H1 (cell line): ENCODE data around the gene ZCCHC9. TPM values are rescaled to one million over a fixed set of nuclear protein-coding genes. Genes with fewer than 3 reads are reported as not detected.

Experiments
- CTCF ChIA-PET: fragments of 300-600 bp; sonication (Branson Sonifier 250); formaldehyde crosslinking; loops from one replicate; lab custom pipeline; 2021; ENCODE audit not compliant: partially characterized antibody; lab: Charles Lee
- POLR2A ChIA-PET: fragments of 300-600 bp; sonication (Branson Sonifier 250); formaldehyde crosslinking; loops from one replicate; lab custom pipeline; 2021; ENCODE audit warnings: inconsistent platforms; ENCODE audit not compliant: partially characterized antibody; lab: Charles Lee
- DNase-seq, 2 experiments: peaks; one replicate each; pipeline versions ENCODE4 v3.0.0 to v3.0.0-alpha.2; 2010 to 2022; ENCODE audit warnings: low spot score in 2 of 2, low read depth in 1 of 2, mixed read lengths in 1 of 2
- FAIRE-seq: peaks from 2 replicates; lab custom pipeline; 2011; peaks lifted over from hg19 to GRCh38; lab: Jason Lieb, UNC
- H2AFZ ChIP-seq: 2 replicates; pipeline ENCODE4 v1.8.1; 2012; ENCODE audit warnings: low read length, inconsistent platforms
- H2AK5ac ChIP-seq: 2 replicates; pipeline ENCODE4 v1.6.1; 2013; ENCODE audit warnings: low read depth, low read length
- H2BK120ac ChIP-seq: replicated peaks from 2 replicates; pipeline ENCODE3; 2013; ENCODE audit warnings: low read depth, low read length, inconsistent platforms
- H2BK12ac ChIP-seq: 2 replicates; pipeline ENCODE4 v1.6.1; 2013; ENCODE audit warnings: low read depth, low read length
- H2BK15ac ChIP-seq: 2 replicates; pipeline ENCODE4 v1.6.1; 2013; ENCODE audit warnings: low read length
- H2BK20ac ChIP-seq: 2 replicates; pipeline ENCODE4 v1.6.1; 2013; ENCODE audit warnings: low read length
- H2BK5ac ChIP-seq: 2 replicates; pipeline ENCODE4 v1.6.1; 2013; ENCODE audit warnings: low read depth, low read length
- H3K14ac ChIP-seq: 2 replicates; pipeline ENCODE4 v1.6.1; 2013; ENCODE audit warnings: inconsistent platforms; ENCODE audit not compliant: insufficient read length
- H3K18ac ChIP-seq: 2 replicates; pipeline ENCODE4 v1.6.1; 2013; ENCODE audit warnings: low read length; ENCODE audit errors: extremely low read depth
- H3K23ac ChIP-seq: 2 replicates; pipeline ENCODE4 v1.6.1; 2013; ENCODE audit warnings: inconsistent platforms; ENCODE audit not compliant: insufficient read length
- H3K23me2 ChIP-seq: 2 replicates; pipeline ENCODE4 v1.6.1; 2013; ENCODE audit warnings: low read depth, low read length
- H3K27ac ChIP-seq: 2 replicates; pipeline ENCODE4 v1.6.1; 2011; ENCODE audit warnings: low read depth, low read length, inconsistent platforms
- H3K27me3 ChIP-seq, 4 experiments: replicated peaks in 1 of 4; 1 replicate in 1 of 4; 2 replicates in 3 of 4; pipeline versions ENCODE4 v1.6.1 to v1.8.1; 2011 to 2013; ENCODE audit warnings: low read length in 3 of 4, mild to moderate bottlenecking in 3 of 4, inconsistent platforms in 2 of 4, mixed read lengths in 2 of 4, moderate library complexity in 1 of 4; ENCODE audit not compliant: control insufficient read depth in 3 of 4, insufficient read depth in 3 of 4; ENCODE audit errors: extremely low read depth in 1 of 4
- H3K36me3 ChIP-seq, 4 experiments: 2 replicates each; pipeline versions ENCODE4 v1.6.1 to v1.8.1; 2011 to 2013; ENCODE audit warnings: mild to moderate bottlenecking in 4 of 4, low read length in 3 of 4, moderate library complexity in 2 of 4, control low read depth in 1 of 4, inconsistent platforms in 1 of 4; ENCODE audit not compliant: insufficient read depth in 4 of 4, control insufficient read depth in 2 of 4
- H3K4ac ChIP-seq: replicated peaks from 2 replicates; pipeline ENCODE3; 2013; ENCODE audit warnings: low read length, low read depth, mixed read lengths, inconsistent platforms; ENCODE audit not compliant: insufficient read length
- H3K4me1 ChIP-seq, 4 experiments: replicated peaks in 1 of 4; 1 replicate in 1 of 4; 2 replicates in 3 of 4; pipeline versions ENCODE4 v1.6.1 to v1.8.1; 2011 to 2013; ENCODE audit warnings: low read length in 3 of 4, inconsistent platforms in 2 of 4, mixed read lengths in 1 of 4; ENCODE audit not compliant: insufficient read depth in 4 of 4, control insufficient read depth in 3 of 4
- H3K4me2 ChIP-seq, 2 experiments: 2 replicates each; pipeline versions ENCODE4 v1.6.1 to v1.8.1; 2011 to 2013; ENCODE audit warnings: low read depth in 2 of 2, low read length in 2 of 2, control low read depth in 1 of 2, inconsistent platforms in 1 of 2, mild to moderate bottlenecking in 1 of 2; ENCODE audit not compliant: insufficient read depth in 1 of 2
- H3K4me3 ChIP-seq, 4 experiments: fragments of 200-600, 300-600 bp in 1 of 4; sonication (generic), shearing (Covaris generic), sonication (Bioruptor Twin) in 1 of 4; 2 replicates each; pipeline versions ENCODE4 v1.5.1 to v1.8.1; 2011 to 2016; ENCODE audit warnings: low read length in 4 of 4, low read depth in 3 of 4, control low read depth in 2 of 4, inconsistent platforms in 2 of 4, mild to moderate bottlenecking in 2 of 4, mixed read lengths in 1 of 4, moderate library complexity in 1 of 4; ENCODE audit not compliant: insufficient read depth in 2 of 4; ENCODE audit errors: extremely low read depth in 1 of 4
- H3K56ac ChIP-seq: replicated peaks from 2 replicates; pipeline ENCODE3; 2013; ENCODE audit warnings: low read depth, mild to moderate bottlenecking, mixed read lengths, low read length, inconsistent platforms; ENCODE audit not compliant: insufficient read length
- H3K79me1 ChIP-seq: 2 replicates; pipeline ENCODE4 v1.6.1; 2013; ENCODE audit warnings: low read depth, low read length, control low read depth
- H3K79me2 ChIP-seq, 2 experiments: 2 replicates each; pipeline versions ENCODE4 v1.6.1 to v1.8.1; 2012 to 2013; ENCODE audit warnings: low read length in 2 of 2, mild to moderate bottlenecking in 2 of 2, inconsistent platforms in 1 of 2; ENCODE audit not compliant: insufficient read depth in 2 of 2, control insufficient read depth in 1 of 2
- H3K9ac ChIP-seq, 4 experiments: replicated peaks in 1 of 4; 1 replicate in 1 of 4; 2 replicates in 3 of 4; pipeline versions ENCODE4 v1.6.1 to v1.8.1; 2011 to 2013; ENCODE audit warnings: low read depth in 3 of 4, low read length in 3 of 4, control low read depth in 2 of 4, mild to moderate bottlenecking in 2 of 4, moderate library complexity in 2 of 4, inconsistent platforms in 1 of 4; ENCODE audit errors: extremely low read depth in 1 of 4
- H3K9me3 ChIP-seq, 2 experiments: 2 replicates each; pipeline versions ENCODE4 v1.6.1 to v1.8.1; 2012 to 2013; ENCODE audit warnings: mild to moderate bottlenecking in 2 of 2, moderate library complexity in 2 of 2, control low read depth in 1 of 2, inconsistent platforms in 1 of 2, low read depth in 1 of 2, low read length in 1 of 2, mixed read lengths in 1 of 2; ENCODE audit not compliant: insufficient read depth in 2 of 2
- H4K20me1 ChIP-seq, 2 experiments: replicated peaks in 1 of 2; 2 replicates each; pipeline versions ENCODE3 to v1.8.1; 2011 to 2013; ENCODE audit warnings: inconsistent platforms in 2 of 2, low read length in 2 of 2, mild to moderate bottlenecking in 1 of 2; ENCODE audit not compliant: insufficient read depth in 2 of 2, control insufficient read depth in 1 of 2
- H4K5ac ChIP-seq: 2 replicates; pipeline ENCODE4 v1.6.1; 2013; ENCODE audit warnings: low read length, low read depth, mixed read lengths, inconsistent platforms; ENCODE audit not compliant: insufficient read length
- H4K8ac ChIP-seq: 2 replicates; pipeline ENCODE4 v1.8.0; 2013; ENCODE audit warnings: mild to moderate bottlenecking, moderate library complexity, low read length, inconsistent platforms; ENCODE audit not compliant: insufficient read depth; ENCODE audit errors: extremely low read depth
- H4K91ac ChIP-seq: replicated peaks from 2 replicates; pipeline ENCODE3; 2013; ENCODE audit warnings: low read length, mixed read lengths, inconsistent platforms; ENCODE audit not compliant: insufficient read length
- BRCA1 ChIP-seq: IDR thresholded peaks from 2 replicates; pipeline ENCODE4 v1.6.1; 2012; ENCODE audit warnings: low read depth, low read length, improper control_type of control experiment
- HDAC2 ChIP-seq, 2 experiments: fragments of 300-600 bp in 1 of 2; sonication (generic) in 1 of 2; IDR thresholded peaks; 2 replicates each; pipeline ENCODE4 v1.6.1; 2011 to 2012; ENCODE audit warnings: low read depth in 2 of 2, low read length in 2 of 2, mild to moderate bottlenecking in 2 of 2, moderate library complexity in 2 of 2, borderline replicate concordance in 1 of 2, inconsistent platforms in 1 of 2
- KDM4A ChIP-seq: IDR thresholded peaks from one replicate; pipeline ENCODE4 v1.7.1; 2012; ENCODE audit warnings: low read depth, mild to moderate bottlenecking, moderate library complexity, low read length, inconsistent platforms; ENCODE audit not compliant: severe bottlenecking
- MAFK ChIP-seq: IDR thresholded peaks from 2 replicates; pipeline ENCODE4 v1.6.1; 2012; ENCODE audit warnings: low read depth, mild to moderate bottlenecking, improper control_type of control experiment, low read length
- POLR2AphosphoS5 ChIP-seq: IDR thresholded peaks from 2 replicates; pipeline ENCODE4 v1.6.1; 2011; ENCODE audit warnings: low read depth, low read length
- RAD21 ChIP-seq, 2 experiments: IDR thresholded peaks in 1 of 2; conservative IDR thresholded peaks in 1 of 2; 2 replicates each; pipeline ENCODE4 v1.6.1; 2011; ENCODE audit warnings: low read depth in 2 of 2, low read length in 2 of 2, improper control_type of control experiment in 1 of 2, inconsistent platforms in 1 of 2, mild to moderate bottlenecking in 1 of 2, moderate library complexity in 1 of 2
- RFX5 ChIP-seq: IDR thresholded peaks from 2 replicates; pipeline ENCODE4 v1.6.1; 2011; ENCODE audit warnings: low read depth, low read length, improper control_type of control experiment, borderline replicate concordance
- RNF2 ChIP-seq: fragments of 200-900, 300-1000 bp; sonication (generic); IDR thresholded peaks from 2 replicates; pipeline ENCODE4 v1.7.1; 2016; ENCODE audit warnings: borderline replicate concordance, low read depth, mild to moderate bottlenecking, antibody characterized with exemption, low read length; ENCODE audit not compliant: poor library complexity, severe bottlenecking; ENCODE audit errors: missing control alignments
- TBP ChIP-seq: IDR thresholded peaks from 2 replicates; pipeline ENCODE4 v1.6.1; 2011; ENCODE audit warnings: low read depth, low read length, improper control_type of control experiment
- WGBS, 2 experiments: shearing (Covaris generic) in 1 of 2; methylation state at CpG; one replicate each; pipeline versions ENCODE4 v1.1.6 to v1.1.7; 2013 to 2015; ENCODE audit warnings: low lambda C conversion rate in 2 of 2, mixed read lengths in 2 of 2, inconsistent platforms in 1 of 2, low coverage in 1 of 2, missing lambda C conversion rate in 1 of 2; ENCODE audit not compliant: insufficient replicate concordance in 2 of 2, insufficient coverage in 1 of 2, insufficient read length in 1 of 2; ENCODE audit errors: extremely low coverage in 1 of 2, missing lambda C conversion rate in 1 of 2; 5-methylcytosine and 5-hydroxymethylcytosine counted together
- polyA plus RNA-seq, 7 experiments: library from polyadenylated mRNA; depleted of rRNA in 3 of 7; stranded (reverse) in 5 of 7; unstranded in 2 of 7; fragments of >200 nt in 5 of 7; fragments of 200-250 nt in 2 of 7; gene quantifications; 1 replicate in 5 of 7; 2 replicates in 1 of 7; 4 replicates in 1 of 7; pipeline versions ENCODE4 v1.2.1 to v1.2.3, GENCODE V29; 2011 to 2013; ENCODE audit warnings: missing spikeins in 2 of 7, mixed read lengths in 2 of 7
- total RNA-seq: library from RNA; stranded (reverse); fragmentation: NEBNext Ultra II Directional; extraction: Animal tissue kit (Norgen Biotek cat#: 25700); gene quantifications from 2 replicates; pipeline ENCODE4 v1.2.1, GENCODE V29; 2021
- TF ChIP-seq, protein P1 (sequence below): IDR thresholded peaks from 2 replicates; pipeline ENCODE4 v1.6.1; 2011; ENCODE audit warnings: low read length, improper control_type of control experiment

Gene ZCCHC9
- total and polyA plus RNA-seq, 2 of the 8 experiments (the other 6 are each of a cell fraction or from before 2014, with no cell fraction given), result 10.9 to 33.6 TPM

DNA sequence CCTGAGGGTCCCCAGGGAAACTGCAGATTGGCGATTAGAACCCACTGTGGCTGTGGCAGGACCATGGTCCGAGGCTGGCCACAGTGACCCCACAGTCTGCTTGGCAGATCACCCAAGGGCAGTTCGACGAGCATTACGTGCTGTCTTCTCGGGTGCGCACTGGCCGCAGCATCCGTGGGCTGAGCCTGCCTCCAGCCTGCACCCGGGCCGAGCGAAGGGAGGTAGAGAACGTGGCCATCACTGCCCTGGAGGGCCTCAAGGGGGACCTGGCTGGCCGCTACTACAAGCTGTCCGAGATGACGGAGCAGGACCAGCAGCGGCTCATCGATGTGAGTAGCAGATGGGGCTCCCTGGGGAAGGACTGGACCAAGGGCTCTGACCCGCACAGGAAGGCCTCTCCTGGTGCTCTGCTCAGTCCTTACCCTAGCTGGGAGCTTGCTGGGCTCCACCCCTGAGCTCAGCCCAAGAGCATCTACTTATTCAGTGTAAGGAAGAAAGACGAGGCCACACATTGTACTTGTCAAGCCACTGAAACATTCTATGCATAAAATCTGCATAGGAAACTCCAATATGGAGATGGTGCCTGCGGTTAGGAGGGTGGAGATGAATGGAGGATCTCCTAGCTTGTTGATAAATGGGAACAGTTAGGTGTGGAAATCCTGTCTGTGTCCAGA is 46.4 kb upstream of the ZCCHC9 start:
- Histone ChIP-seq H3K18ac (no peak overlapping the region), H4K91ac (no peak overlapping the region), H3K56ac (no peak overlapping the region), H3K79me1 (peaks cover 4% of the 10 kb centered on the region; the same call in 1 of the 2 replicates), H2BK20ac (no peak overlapping the region), H3K23me2 (no peaks in the 10 kb centered on the region; the same call in 1 of the 2 replicates), H4K20me1 (peaks cover 0 to 8% of the 10 kb centered on the region in 2 experiments), H4K5ac (no peak overlapping the region), H3K9ac (no peak overlapping the region), H3K27ac (no peak overlapping the region), H3K36me3 (peaks cover 0 to 4% (median 0%) of the 10 kb centered on the region in 4 experiments; a peak in 1 of 8 replicates), H2AK5ac (no peak overlapping the region), H3K14ac (no peak overlapping the region), H2BK5ac (no peak overlapping the region), H3K4me3 (no peak overlapping the region), H3K4me2 (no peak overlapping the region), H3K79me2 (0 out of 4 replicates have a peak, but pooled peaks cover 0 to 2% of the 10 kb centered on the region in 2 experiments), H3K27me3 (no peaks in the 10 kb centered on the region), H3K9me3 (no peaks in the 10 kb centered on the region), H2AFZ (no peak overlapping the region), H3K23ac (no peak overlapping the region), H4K8ac (no peak overlapping the region), H2BK15ac (no peak overlapping the region), H3K4me1 (peaks cover 0 to 3% (median 0%) of the 10 kb centered on the region in 4 experiments; a peak in 1 of 7 replicates), H2BK12ac (no peak overlapping the region), H3K4ac (no peak overlapping the region), H2BK120ac (no peak overlapping the region)
- FAIRE-seq, result no peak
- CTCF ChIA-PET, result interaction anchor here (0.7 kb wide), 1 partner anchor 10 kb away, joined by 3 read pairs; no protein-coding TSS in a partner anchor
- 95% methylated on average over 21 of the region's 21 CpGs; no CpG with 5 or more reads in 1 of the 2 experiments for WGBS, 2 experiments
- DNase-seq, result no peak
- POLR2A ChIA-PET, result interaction anchor here (0.5 to 1.5 kb wide), 2 partner anchors 14 to 15 kb away, joined by 4 read pairs; no protein-coding TSS in a partner anchor
- TF ChIP-seq KDM4A (no peak), RFX5 (no peak), MAFK (no peak), BRCA1 (no peak), RNF2 (no peak), RAD21 (IDR thresholded peaks at IDR 0.05 in 1 of 2, conservative IDR thresholded peaks at IDR 0.05 in 1 of 2; ENCODE audit: low read depth in 2 of 2, low read length in 2 of 2) (no peak), POLR2AphosphoS5 (no peak), HDAC2 (IDR thresholded peaks at IDR 0.05; ENCODE audit: borderline replicate concordance in 1 of 2, low read depth in 2 of 2, low read length in 2 of 2) (no peak), TBP (no peak)
- TF ChIP-seq, protein P1, sequence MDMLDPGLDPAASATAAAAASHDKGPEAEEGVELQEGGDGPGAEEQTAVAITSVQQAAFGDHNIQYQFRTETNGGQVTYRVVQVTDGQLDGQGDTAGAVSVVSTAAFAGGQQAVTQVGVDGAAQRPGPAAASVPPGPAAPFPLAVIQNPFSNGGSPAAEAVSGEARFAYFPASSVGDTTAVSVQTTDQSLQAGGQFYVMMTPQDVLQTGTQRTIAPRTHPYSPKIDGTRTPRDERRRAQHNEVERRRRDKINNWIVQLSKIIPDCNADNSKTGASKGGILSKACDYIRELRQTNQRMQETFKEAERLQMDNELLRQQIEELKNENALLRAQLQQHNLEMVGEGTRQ, result no peak
